Lower leg skin (tissue), 4 donors: ENCODE results near the gene DDN. TPM values are rescaled to one million over a fixed set of nuclear protein-coding genes. Genes with fewer than 3 reads are reported as not detected.

Experiments
- DNase-seq, 2 donors: peaks; one replicate each; pipeline ENCODE4 v3.0.0-alpha.2; 2019; ENCODE audit warnings: low spot score in 2 of 2
- H3K4me3 ChIP-seq: fragments of 200-600 bp; sonication (generic); 2 replicates; pipeline ENCODE4 v1.5.1; 2017; ENCODE audit warnings: mild to moderate bottlenecking, low read depth; ENCODE audit not compliant: poor library complexity, severe bottlenecking
- CTCF ChIP-seq, 3 donors: fragments of 450-650 bp; IDR thresholded peaks; one replicate each; pipeline ENCODE4 v1.5.1; 2016; ENCODE audit warnings: antibody characterized with exemption in 3 of 3, mild to moderate bottlenecking in 3 of 3, moderate library complexity in 2 of 3
- POLR2A ChIP-seq, 2 donors: fragments of 450-650 bp; IDR thresholded peaks; one replicate each; pipeline ENCODE4 v1.6.1; 2016 to 2017; ENCODE audit warnings: antibody characterized with exemption in 2 of 2, mild to moderate bottlenecking in 1 of 2, moderate library complexity in 1 of 2
- WGBS, 2 donors: methylation state at CpG; one replicate each; pipeline ENCODE4 v1.1.5; 2018; 5-methylcytosine and 5-hydroxymethylcytosine counted together
- intact Hi-C: fragments of 100-400 bp; cut with DNase I; formaldehyde crosslinking; loops from one replicate; pipeline ENCODE4 v1.15.0; 2023; ENCODE audit warnings: low total_unique reads
- total RNA-seq, 4 donors: library from RNA; depleted of rRNA; stranded (reverse); fragments of >200 nt; gene quantifications; one replicate each; pipeline ENCODE4 v1.1.0, GENCODE V29; 2016

DDN gene
- total RNA-seq, 4 donors from 2014 or later, result 0.05 to 0.29 (median 0.13) TPM; not detected in 1

DNA sequence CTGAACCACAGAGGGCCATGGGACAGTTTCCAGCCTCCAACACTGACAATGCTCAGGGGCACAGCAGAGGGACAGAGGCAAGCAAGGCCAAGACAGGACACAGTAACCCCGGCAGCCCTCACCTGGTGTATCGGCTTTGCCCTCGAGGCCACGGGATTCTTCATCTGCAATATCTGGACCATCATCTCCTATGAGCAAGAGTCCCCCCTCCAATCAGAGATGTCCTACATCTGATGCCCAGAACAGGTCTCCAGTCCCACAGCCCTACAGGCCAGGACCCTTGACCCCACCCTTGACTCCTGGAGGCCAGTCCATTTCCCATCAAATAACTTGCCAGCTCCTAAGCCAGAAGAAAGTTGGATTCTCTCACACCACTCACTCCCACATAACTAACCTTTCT lies 44.1 kb upstream of the DDN start:
- TF ChIP-seq CTCF (IDR thresholded peaks at IDR 0.05) (no peak), POLR2A (IDR thresholded peaks at IDR 0.05) (no peak)
- no peak for DNase-seq
- intact Hi-C loops, result no loop called here
- 92 to 98% methylated on average over 2 to 4 of the region's 4 CpGs for WGBS, 2 donors
- no peak overlapping the region for H3K4me3 ChIP-seq

GRCh38 chr12:49041881-49042484 lies 42.8 kb upstream of the DDN start:
- DNase-seq, result no peak
- intact Hi-C loops, result no loop called here
- TF ChIP-seq POLR2A (IDR thresholded peaks at IDR 0.05) (no peak), CTCF (IDR thresholded peaks at IDR 0.05) (no peak)
- H3K4me3 ChIP-seq, result no peak overlapping the region
- WGBS, 2 donors, result 87 to 89% methylated on average over 15 to 18 of the region's 18 CpGs

- TF ChIP-seq POLR2A (IDR thresholded peaks at IDR 0.05) (no peak), CTCF (IDR thresholded peaks at IDR 0.05) (no peak)
- no peak for DNase-seq
- intact Hi-C loops, result no loop called here
- WGBS, 2 donors, result 91 to 96% methylated on average over 28 to 29 of the region's 31 CpGs
- H3K4me3 ChIP-seq, result no peak overlapping the region
Observed at GRCh38 chr12:49041036-49041880, 42.1 kb upstream of the DDN start.

DNA sequence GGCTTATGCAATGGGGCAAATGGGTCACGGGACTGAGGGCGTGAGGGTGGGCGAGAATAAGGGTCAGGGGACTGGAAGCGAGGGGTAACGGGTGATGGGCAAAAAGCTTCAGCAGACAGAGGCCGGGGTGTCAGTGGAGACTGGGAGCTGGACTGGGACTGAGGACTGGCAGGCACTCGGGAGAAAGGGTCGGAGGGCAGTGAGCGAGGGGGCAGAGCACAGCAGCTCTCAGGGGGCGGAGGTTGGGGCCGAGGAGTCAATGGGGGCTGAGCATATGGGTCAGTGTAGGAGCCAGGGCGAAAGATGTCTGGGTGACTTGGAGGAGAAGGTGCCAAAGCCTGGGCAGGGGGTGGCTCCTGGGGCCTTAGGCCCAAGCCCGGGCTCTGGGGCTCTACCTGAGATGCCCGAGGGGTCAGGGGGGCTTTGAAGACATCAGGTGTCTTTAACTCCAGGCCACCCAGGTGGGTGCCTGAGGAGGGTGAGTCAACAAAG lies 41.2 kb upstream of the DDN start:
- no peak for DNase-seq
- TF ChIP-seq CTCF (IDR thresholded peaks at IDR 0.05) (no peak), POLR2A (IDR thresholded peaks at IDR 0.05) (no peak)
- WGBS, 2 donors, result 91 to 93% methylated on average over 14 of the region's 14 CpGs
- intact Hi-C loops, result no loop called here
- no peak overlapping the region for H3K4me3 ChIP-seq

GRCh38 chr12:49039421-49040363 lies 40.5 kb upstream of the DDN start:
- no peak for DNase-seq
- H3K4me3 ChIP-seq, result no peak overlapping the region
- TF ChIP-seq POLR2A (IDR thresholded peaks at IDR 0.05) (no peak), CTCF (IDR thresholded peaks at IDR 0.05) (no peak)
- 92% methylated on average over 30 of the region's 30 CpGs for WGBS, 2 donors
- intact Hi-C loops, result no loop called here
